ENCODE measurements around the gene HLA-A.
"Not testable (repeated sequence)": the region's sequence is repeated elsewhere in the genome, so short reads cannot be mapped to it uniquely, and the experiment has no call there.

- TF ChIP-seq POLR2A, CTCF (IDR thresholded peaks at IDR 0.05): not testable (repeated sequence)
These were observed 12.3 kb upstream of the HLA-A start for GRCh38 chr6:29930047-29930446.
